Vagina (tissue), 2 donors: ENCODE results near the gene VSTM4. TPM values are rescaled to one million over a fixed set of nuclear protein-coding genes. Genes with fewer than 3 reads are reported as not detected.

ENCODE experiments used
- DNase-seq, 2 donors: peaks; one replicate each; pipeline ENCODE4 v3.0.0-alpha.2; 2017; ENCODE audit errors: extremely low spot score in 2 of 2
- H3K27ac ChIP-seq: fragments of 200-600 bp; sonication (generic); one replicate; pipeline ENCODE4 v1.5.1; 2019
- H3K27me3 ChIP-seq: fragments of 200-600 bp; sonication (generic); one replicate; pipeline ENCODE4 v1.5.1; 2019
- H3K36me3 ChIP-seq, 2 donors: fragments of 200-600 bp; sonication (generic); one replicate each; pipeline ENCODE4 v1.5.1; 2017 to 2019
- H3K4me1 ChIP-seq: fragments of 200-600 bp; sonication (generic); one replicate; pipeline ENCODE4 v1.5.1; 2019
- H3K4me3 ChIP-seq, 2 donors: fragments of 200-600 bp; sonication (generic); 1 replicate in 1 of 2; 2 replicates in 1 of 2; pipeline ENCODE4 v1.5.1; 2016 to 2019
- H3K9me3 ChIP-seq: fragments of 200-600 bp; sonication (generic); one replicate; pipeline ENCODE4 v1.5.1; 2019
- POLR2A ChIP-seq, 2 donors: fragments of 450-650 bp; IDR thresholded peaks; one replicate each; pipeline ENCODE4 v1.6.1; 2017; ENCODE audit warnings: antibody characterized with exemption in 2 of 2, mild to moderate bottlenecking in 2 of 2, moderate library complexity in 2 of 2
- POLR2AphosphoS5 ChIP-seq, 2 donors: sonication (generic); formaldehyde crosslinking; IDR thresholded peaks; one replicate each; pipeline ENCODE4 v1.9.0; 2017; ENCODE audit warnings: antibody characterized with exemption in 2 of 2, mild to moderate bottlenecking in 2 of 2, low read depth in 1 of 2; ENCODE audit not compliant: insufficient read depth in 1 of 2
- intact Hi-C: fragments of 100-400 bp; cut with DNase I; formaldehyde crosslinking; loops from one replicate; pipeline ENCODE4 v1.15.1; 2023
- total RNA-seq: library from RNA; depleted of rRNA; stranded (reverse); fragments of >200 nt; gene quantifications from one replicate; pipeline ENCODE4 v1.2.3, GENCODE V29; 2016
- TF ChIP-seq, protein P1 (sequence below), 3 experiments: fragments of 450-650 bp in 2 of 3; fragments of 200-600 bp in 1 of 3; sonication (generic) in 1 of 3; IDR thresholded peaks; one replicate each; pipeline ENCODE4 v1.5.1; 2017 to 2019; ENCODE audit warnings: antibody characterized with exemption in 3 of 3, mild to moderate bottlenecking in 2 of 3, moderate library complexity in 2 of 3

VSTM4 gene
- total RNA-seq, 1 donor from 2014 or later, result 14.0 TPM

DNA sequence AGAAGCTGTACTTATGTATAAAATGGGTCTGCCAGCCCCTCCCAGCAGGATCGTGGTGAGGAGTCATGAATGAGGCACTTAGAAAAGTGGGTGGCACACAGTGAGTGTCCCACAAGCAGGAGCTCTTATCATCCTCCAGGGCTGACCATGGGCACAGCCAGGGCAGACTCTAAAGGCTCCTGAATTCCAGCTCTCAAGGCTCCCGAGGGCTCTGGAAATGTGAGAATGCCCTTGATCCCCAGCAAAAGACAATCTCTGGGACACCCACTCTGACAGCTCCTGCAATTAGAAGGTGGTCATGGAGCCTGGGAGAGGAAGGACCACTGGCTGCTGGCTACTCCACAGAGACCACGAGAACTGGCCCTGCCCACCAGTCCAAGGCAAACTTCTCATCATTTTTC lies 1.6 kb downstream of the VSTM4 start:
- no peaks in the 10 kb centered on the region for H3K36me3 ChIP-seq
- H3K4me1 ChIP-seq, result peaks cover 64% of the 10 kb centered on the region
- no peaks in the 10 kb centered on the region for H3K9me3 ChIP-seq
- intact Hi-C loops, result no loop called here
- peak; percentile 85 to 86 for DNase-seq
- peak overlapping the region in 1 of 2 donors; percentile 11 for H3K4me3 ChIP-seq
- peak overlapping the region; percentile 86 for H3K27ac ChIP-seq
- H3K27me3 ChIP-seq, result no peaks in the 10 kb centered on the region
- TF ChIP-seq POLR2A (IDR thresholded peaks at IDR 0.05) (no peak), POLR2AphosphoS5 (IDR thresholded peaks at IDR 0.05; ENCODE audit: insufficient read depth in 1 of 2, low read depth in 1 of 2) (no peak)
- TF ChIP-seq, protein P1, sequence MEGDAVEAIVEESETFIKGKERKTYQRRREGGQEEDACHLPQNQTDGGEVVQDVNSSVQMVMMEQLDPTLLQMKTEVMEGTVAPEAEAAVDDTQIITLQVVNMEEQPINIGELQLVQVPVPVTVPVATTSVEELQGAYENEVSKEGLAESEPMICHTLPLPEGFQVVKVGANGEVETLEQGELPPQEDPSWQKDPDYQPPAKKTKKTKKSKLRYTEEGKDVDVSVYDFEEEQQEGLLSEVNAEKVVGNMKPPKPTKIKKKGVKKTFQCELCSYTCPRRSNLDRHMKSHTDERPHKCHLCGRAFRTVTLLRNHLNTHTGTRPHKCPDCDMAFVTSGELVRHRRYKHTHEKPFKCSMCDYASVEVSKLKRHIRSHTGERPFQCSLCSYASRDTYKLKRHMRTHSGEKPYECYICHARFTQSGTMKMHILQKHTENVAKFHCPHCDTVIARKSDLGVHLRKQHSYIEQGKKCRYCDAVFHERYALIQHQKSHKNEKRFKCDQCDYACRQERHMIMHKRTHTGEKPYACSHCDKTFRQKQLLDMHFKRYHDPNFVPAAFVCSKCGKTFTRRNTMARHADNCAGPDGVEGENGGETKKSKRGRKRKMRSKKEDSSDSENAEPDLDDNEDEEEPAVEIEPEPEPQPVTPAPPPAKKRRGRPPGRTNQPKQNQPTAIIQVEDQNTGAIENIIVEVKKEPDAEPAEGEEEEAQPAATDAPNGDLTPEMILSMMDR (IDR thresholded peaks at IDR 0.05), result no peak

DNA sequence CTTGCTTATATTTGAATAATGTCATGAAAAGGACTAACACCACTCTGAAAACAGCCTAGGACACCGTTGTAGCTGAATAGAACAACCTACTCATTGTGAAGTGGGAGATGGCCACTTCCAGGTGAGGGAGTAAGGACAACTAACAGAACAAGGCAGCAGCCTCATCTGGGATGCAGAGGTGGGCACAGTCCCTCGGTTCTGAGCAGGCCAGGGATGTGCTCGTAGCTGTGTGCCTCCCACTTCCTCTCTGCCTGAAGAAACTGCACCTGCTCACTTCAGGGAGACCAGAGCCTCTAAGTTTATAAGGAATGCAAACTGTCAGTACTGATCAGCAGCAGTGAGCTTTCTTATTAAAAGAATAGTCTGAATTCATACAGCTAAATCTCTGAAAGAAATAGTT lies 2.5 kb downstream of the VSTM4 start:
- Histone ChIP-seq H3K27me3 (no peaks in the 10 kb centered on the region), H3K4me3 (no peak overlapping the region), H3K9me3 (no peaks in the 10 kb centered on the region), H3K27ac (no peak overlapping the region), H3K4me1 (peaks cover 66% of the 10 kb centered on the region), H3K36me3 (no peaks in the 10 kb centered on the region)
- no peak for TF ChIP-seq POLR2A (IDR thresholded peaks at IDR 0.05)
- TF ChIP-seq POLR2AphosphoS5 (IDR thresholded peaks at IDR 0.05; ENCODE audit: insufficient read depth in 1 of 2, low read depth in 1 of 2), result no peak
- TF ChIP-seq, protein P1 (IDR thresholded peaks at IDR 0.05), result no peak
- intact Hi-C loops, result no loop called here
- DNase-seq, result peak; percentile 52 to 75

DNA sequence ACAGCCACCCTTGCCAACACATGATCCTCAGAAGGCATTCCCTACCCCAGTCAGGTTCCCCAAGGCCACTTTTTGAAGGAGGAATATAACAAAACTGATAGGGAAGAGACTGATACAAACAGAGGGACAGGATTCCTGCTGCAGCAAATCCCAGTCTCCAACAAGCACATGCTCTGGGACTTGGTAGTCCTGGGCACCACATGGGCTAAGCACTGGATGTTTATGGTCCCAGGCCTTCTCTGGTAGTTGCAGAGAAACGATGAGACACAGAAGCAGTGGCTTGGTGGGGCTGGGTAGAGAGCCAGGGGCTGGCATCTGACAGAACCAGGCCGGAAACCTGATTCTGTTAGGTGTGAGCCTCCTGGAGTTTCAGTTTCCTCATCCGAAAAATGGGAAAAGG lies 3.2 kb downstream of the VSTM4 start:
- Histone ChIP-seq H3K27ac (no peak overlapping the region), H3K9me3 (no peaks in the 10 kb centered on the region), H3K4me1 (peaks cover 71% of the 10 kb centered on the region), H3K4me3 (no peak overlapping the region), H3K36me3 (no peaks in the 10 kb centered on the region), H3K27me3 (no peaks in the 10 kb centered on the region)
- intact Hi-C loops, result no loop called here
- TF ChIP-seq POLR2A (IDR thresholded peaks at IDR 0.05), result no peak
- no peak for TF ChIP-seq POLR2AphosphoS5 (IDR thresholded peaks at IDR 0.05; ENCODE audit: insufficient read depth in 1 of 2, low read depth in 1 of 2)
- TF ChIP-seq, protein P1 (IDR thresholded peaks at IDR 0.05), result no peak
- peak; percentile 43 to 77 for DNase-seq

DNA sequence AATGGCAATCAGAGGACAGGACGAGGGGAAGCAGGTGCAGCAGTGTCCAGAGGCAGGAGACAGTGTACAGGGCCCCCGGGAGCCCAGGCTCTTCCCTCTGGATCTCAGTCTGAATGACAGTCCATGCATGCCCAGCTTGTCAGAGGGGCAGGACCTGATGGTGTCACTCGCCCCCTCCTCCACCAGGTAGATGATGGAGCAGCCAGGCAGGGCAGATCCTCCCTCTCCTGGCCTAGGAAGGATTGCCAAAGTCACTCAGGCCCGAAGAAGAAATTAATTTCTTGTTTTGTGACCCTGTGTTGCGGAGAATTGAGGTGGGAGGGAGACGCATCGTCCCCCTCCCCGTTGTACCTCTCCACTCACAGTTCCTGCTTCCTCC lies 4.0 kb downstream of the VSTM4 start:
- Histone ChIP-seq H3K9me3 (no peaks in the 10 kb centered on the region), H3K4me1 (peaks cover 79% of the 10 kb centered on the region), H3K4me3 (no peak overlapping the region), H3K27me3 (no peaks in the 10 kb centered on the region), H3K27ac (no peak overlapping the region), H3K36me3 (no peaks in the 10 kb centered on the region)
- peak; percentile 64 to 77 for DNase-seq
- TF ChIP-seq POLR2A (IDR thresholded peaks at IDR 0.05) (no peak), POLR2AphosphoS5 (IDR thresholded peaks at IDR 0.05; ENCODE audit: insufficient read depth in 1 of 2, low read depth in 1 of 2) (no peak)
- TF ChIP-seq, protein P1 (IDR thresholded peaks at IDR 0.05), result no peak
- intact Hi-C loops, result no loop called here

DNA sequence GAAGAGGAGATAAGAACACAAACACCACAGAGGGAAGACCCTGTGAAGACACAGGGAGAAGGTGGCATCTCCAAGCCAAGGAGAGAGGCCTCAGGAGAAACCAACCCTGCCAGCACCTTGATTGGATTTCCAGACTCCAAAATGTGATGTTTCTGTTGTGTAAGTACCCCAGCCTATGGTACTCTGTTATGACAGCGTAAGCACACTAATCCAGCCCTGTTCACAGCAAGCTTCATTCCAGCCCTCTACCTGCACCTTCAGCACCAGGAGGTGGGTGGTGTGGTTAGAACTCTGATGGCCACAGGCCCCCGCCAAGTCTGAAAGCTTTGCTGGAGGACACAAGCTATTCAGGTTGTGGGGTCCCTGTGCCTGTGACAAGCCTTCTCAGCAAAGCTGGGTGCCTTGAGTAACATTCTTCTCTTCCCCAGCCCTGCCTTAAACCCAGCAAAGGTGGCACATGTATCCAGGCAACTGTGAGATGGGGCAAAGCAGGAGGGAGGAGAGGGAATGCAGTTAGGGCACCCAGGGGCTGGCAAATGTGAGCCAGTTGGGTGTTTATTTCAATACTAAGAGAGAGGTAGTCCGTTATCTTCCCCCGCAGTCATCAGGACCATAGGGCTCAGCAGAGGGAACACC lies 4.5 kb downstream of the VSTM4 start:
- H3K9me3 ChIP-seq, result no peaks in the 10 kb centered on the region
- H3K27me3 ChIP-seq, result no peaks in the 10 kb centered on the region
- no peak overlapping the region for H3K27ac ChIP-seq
- H3K36me3 ChIP-seq, result no peaks in the 10 kb centered on the region
- H3K4me1 ChIP-seq, result peaks cover 82% of the 10 kb centered on the region
- TF ChIP-seq POLR2A (IDR thresholded peaks at IDR 0.05) (no peak), POLR2AphosphoS5 (IDR thresholded peaks at IDR 0.05; ENCODE audit: insufficient read depth in 1 of 2, low read depth in 1 of 2) (no peak)
- TF ChIP-seq, protein P1 (IDR thresholded peaks at IDR 0.05), result no peak
- no peak overlapping the region for H3K4me3 ChIP-seq
- intact Hi-C loops, result no loop called here
- DNase-seq, result peak; percentile 58 to 78
